ENCODE results near the gene FOSL1. TPM values are rescaled to one million over a fixed set of nuclear protein-coding genes. Genes with fewer than 3 reads are reported as not detected.
"Not testable (repeated sequence)": the region's sequence is repeated elsewhere in the genome, so short reads cannot be mapped to it uniquely, and the experiment has no call there.

Gene FOSL1
- total RNA-seq, 2 donors from 2014 or later: 18.7 to 24.8 TPM

DNA sequence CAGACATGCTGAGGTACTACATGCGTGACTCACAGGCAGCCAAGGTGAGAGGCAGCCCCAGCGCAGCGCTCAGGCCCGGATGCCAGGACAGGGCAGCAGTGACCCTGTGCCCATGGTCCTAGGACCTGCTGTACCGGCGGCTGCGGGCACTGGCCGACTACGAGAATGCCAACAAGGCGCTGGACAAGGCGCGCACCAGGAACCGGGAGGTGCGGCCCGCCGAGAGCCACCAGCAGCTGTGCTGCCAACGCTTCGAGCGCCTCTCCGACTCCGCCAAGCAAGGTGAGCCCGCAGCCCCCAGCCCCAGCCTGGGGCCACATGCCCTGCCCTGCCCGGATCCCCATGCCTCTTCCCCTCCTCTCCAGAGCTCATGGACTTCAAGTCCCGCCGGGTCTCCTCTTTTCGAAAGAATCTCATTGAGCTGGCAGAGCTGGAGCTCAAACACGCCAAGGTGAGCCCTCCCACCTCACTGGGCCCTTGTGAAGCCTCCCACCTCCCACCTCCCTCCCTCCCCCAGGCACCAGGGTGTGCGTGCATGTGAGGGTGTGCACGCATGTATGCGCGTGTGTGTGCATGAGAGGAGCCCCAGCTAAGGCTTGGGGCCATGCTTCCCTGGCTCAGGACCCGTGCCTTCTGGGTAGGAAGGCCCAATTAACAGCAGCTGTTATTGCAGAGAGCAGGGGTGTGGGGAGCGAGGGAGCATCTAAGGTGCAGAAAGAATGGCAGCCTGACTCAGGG lies 47.5 kb downstream of the FOSL1 start:
- Mint-ChIP-seq H3K4me3 (no peak overlapping the region), H3K9me3 (no peaks in the 10 kb centered on the region), H3K36me3 (ENCODE audit: low read depth) (peaks cover 57% of the 10 kb centered on the region), H3K4me1 (peaks cover 19% of the 10 kb centered on the region), H3K27me3 (no peaks in the 10 kb centered on the region), H3K27ac (peak overlapping the region; percentile 29)
- no peak for ATAC-seq (replicated peaks)

DNA sequence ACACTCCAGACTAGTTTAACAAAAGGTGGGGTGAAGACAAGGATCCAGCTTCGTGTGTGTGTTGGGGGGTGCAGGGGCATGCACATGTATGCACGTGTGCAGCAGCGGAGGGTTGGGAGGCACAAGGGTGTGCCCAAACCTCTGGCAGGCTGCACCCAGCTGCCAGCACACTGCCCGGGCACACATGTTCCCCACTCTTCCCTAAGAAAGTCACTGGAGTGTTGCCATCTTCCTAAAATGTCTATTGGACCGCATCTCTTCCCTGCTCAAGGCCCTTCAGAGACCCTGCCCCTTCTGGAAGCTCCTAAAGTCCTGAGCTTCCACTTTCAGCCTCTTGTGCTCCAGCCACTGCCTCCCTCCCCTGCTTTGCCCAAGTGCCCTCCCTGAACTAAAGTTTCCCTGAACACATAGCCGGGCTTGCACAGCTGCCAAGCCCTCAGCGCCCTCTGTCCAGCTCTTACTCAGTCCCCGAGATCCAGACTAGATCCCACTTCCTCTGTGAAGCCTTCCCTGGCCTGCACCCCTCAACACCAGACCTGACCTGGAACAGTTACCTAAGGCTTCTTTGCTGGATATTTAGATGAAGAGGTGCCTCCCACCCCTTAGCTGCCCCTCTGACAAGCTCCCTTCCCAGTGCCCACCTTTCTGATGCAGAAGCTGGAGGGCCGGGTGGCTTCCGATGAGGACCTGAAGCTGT lies 48.2 kb downstream of the FOSL1 start:
- Mint-ChIP-seq H3K9me3 (no peaks in the 10 kb centered on the region), H3K36me3 (ENCODE audit: low read depth) (peaks cover 54% of the 10 kb centered on the region), H3K27ac (peak overlapping the region; percentile 29), H3K4me1 (peaks cover 19% of the 10 kb centered on the region), H3K27me3 (no peaks in the 10 kb centered on the region), H3K4me3 (no peak overlapping the region)
- peak; percentile 5 for ATAC-seq (replicated peaks)

DNA sequence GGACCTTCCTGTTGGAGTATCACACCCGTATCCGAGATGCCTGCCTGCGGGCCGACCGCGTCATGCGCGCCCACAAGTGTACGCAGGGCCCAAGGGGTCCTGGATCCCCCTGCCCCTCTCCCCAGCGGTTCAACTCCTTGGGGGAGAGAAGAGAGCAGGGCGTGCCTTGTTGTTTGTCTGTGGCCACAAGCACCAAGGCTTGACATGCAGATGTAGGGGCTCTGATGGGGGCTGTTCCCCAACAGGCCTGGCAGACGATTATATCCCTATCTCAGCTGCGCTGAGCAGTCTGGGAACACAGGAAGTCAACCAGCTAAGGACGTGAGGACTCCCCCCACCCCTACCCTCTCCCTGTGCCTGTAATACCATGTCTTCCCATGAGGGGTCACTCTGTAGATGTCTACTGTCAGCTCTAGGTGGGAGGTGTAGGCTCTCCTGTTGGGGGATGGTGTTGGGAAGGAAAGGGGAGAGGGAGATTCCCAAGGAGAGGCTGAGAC lies 49.1 kb downstream of the FOSL1 start:
- no peaks in the 10 kb centered on the region for H3K9me3 Mint-ChIP-seq
- no peak overlapping the region for H3K4me3 Mint-ChIP-seq
- ATAC-seq (replicated peaks): peak; percentile 63
- peaks cover 11% of the 10 kb centered on the region for H3K4me1 Mint-ChIP-seq
- no peak overlapping the region for H3K27ac Mint-ChIP-seq
- peaks cover 45% of the 10 kb centered on the region for H3K36me3 Mint-ChIP-seq (ENCODE audit: low read depth)
- no peaks in the 10 kb centered on the region for H3K27me3 Mint-ChIP-seq

DNA sequence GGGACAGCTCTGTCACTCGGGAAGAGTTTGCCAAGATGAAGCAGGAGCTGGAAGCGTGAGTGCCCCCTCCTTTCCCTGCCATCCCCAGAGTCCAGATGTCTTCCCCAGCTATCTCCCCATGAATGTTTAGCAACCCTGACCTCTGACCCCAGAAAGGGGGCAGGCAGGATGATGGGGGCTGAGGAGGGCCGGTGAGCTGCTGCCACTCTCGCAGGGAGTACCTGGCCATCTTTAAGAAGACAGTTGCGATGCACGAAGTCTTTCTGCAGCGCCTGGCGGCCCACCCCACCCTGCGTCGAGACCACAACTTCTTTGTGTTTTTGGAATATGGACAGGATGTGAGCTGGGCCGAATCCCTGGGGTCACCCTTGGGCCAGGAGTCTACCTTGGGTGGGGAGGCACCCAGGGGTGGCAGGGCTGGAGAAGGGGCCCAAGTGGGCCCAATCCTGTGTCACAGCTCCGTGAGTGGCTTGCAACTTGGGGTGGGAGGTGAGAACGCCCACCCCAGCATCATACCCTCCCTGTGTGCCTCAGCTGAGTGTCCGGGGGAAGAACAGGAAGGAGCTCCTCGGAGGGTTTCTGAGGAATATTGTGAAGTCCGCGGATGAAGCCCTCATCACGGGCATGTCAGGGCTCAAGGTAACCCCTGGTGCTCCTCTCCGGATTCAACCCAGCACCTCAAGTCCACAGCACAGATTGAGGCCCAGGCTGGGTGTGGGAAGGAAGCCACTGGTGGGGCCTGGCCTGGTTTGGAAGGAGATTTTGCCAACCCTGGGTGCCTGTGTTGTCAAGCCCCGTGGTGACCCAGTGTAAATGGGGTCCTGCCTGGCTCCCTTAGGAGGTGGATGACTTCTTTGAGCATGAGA lies 49.7 kb downstream of the FOSL1 start:
- ATAC-seq (replicated peaks): peak; percentile 8
- Mint-ChIP-seq H3K27ac (no peak overlapping the region), H3K36me3 (ENCODE audit: low read depth) (peaks cover 39% of the 10 kb centered on the region)

DNA sequence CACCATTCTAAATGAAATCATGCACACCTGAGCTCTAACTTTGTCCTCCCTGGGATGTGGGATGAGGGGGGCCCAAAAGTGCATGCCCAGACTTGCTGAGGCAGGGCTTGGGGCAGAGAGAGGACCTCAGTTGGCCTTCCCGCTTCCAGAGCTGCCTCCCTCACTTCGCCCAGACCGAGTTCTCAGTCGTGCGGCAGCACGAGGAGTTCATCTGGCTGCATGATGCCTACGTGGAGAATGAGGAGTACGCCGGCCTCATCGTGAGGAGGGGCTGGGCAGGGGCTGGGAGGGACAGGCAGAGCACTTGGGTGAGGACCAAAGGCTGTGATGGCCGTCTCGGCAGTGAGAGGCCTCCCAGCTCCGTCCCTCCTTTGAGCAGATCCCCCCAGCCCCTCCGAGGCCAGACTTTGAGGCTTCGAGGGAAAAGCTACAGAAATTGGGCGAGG lies 50.4 kb downstream of the FOSL1 start:
- no peak for ATAC-seq (replicated peaks)
- Mint-ChIP-seq H3K27me3 (no peaks in the 10 kb centered on the region), H3K4me3 (no peak overlapping the region), H3K9me3 (no peaks in the 10 kb centered on the region), H3K36me3 (ENCODE audit: low read depth) (peaks cover 32% of the 10 kb centered on the region), H3K27ac (peak overlapping the region; percentile 36), H3K4me1 (peaks cover 6% of the 10 kb centered on the region)

More for the DNA sequence above, 49.7 kb downstream of the FOSL1 start:
- Mint-ChIP-seq H3K4me3 (no peak overlapping the region), H3K9me3 (no peaks in the 10 kb centered on the region), H3K4me1 (peaks cover 8% of the 10 kb centered on the region), H3K27me3 (no peaks in the 10 kb centered on the region)

DNA sequence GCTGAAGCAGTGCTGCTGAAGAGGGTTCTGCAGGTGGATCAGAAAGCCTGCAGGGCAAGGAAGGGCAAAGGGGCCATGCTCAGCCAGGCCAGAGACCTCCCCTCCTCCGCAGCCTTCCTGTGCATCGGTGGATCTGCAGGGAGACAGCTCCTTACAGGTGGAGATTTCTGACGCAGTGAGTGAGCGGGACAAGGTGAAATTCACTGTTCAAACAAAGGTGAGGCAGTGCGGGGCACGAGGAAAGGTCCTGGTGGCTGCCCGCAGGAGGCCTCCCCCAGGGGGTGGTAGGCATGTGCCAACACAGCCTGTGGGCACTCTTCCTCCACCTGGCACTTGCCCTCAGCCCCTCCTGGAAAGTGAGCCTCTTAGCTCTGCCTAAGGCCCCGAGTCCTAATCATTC lies 50.8 kb downstream of the FOSL1 start:
- no peak for ATAC-seq (replicated peaks)
- H3K9me3 Mint-ChIP-seq: no peaks in the 10 kb centered on the region

DNA sequence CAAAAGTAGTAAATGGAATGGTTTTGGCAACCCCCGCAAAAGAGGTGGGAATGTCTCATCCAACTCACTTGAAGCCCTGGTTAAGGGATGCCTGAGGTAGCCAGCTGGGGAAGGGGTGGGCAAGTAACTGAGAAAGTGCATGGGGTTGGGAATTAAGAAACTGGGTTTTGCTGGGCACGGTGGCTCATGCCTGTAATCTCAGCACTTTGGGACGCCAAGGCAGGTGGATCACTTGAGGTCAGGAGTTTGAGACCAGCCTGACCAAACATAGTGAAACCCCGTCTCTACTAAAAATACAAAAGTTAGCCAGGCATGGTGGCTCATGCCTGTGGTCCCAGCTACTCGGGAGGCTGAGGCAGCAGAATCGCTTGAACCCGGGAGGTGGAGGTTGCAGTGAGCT lies 51.5 kb downstream of the FOSL1 start:
- H3K9me3 Mint-ChIP-seq; H3K4me1 Mint-ChIP-seq; H3K27me3 Mint-ChIP-seq; H3K27ac Mint-ChIP-seq; H3K4me3 Mint-ChIP-seq; ATAC-seq (replicated peaks): not testable (repeated sequence)
- peaks cover 21% of the 10 kb centered on the region for H3K36me3 Mint-ChIP-seq (ENCODE audit: low read depth)

More for the DNA sequence above, 50.8 kb downstream of the FOSL1 start:
- Mint-ChIP-seq H3K4me3 (no peak overlapping the region), H3K27me3 (no peaks in the 10 kb centered on the region), H3K27ac (peak overlapping the region; percentile 36), H3K36me3 (ENCODE audit: low read depth) (peaks cover 28% of the 10 kb centered on the region), H3K4me1 (peaks cover 2% of the 10 kb centered on the region)

DNA sequence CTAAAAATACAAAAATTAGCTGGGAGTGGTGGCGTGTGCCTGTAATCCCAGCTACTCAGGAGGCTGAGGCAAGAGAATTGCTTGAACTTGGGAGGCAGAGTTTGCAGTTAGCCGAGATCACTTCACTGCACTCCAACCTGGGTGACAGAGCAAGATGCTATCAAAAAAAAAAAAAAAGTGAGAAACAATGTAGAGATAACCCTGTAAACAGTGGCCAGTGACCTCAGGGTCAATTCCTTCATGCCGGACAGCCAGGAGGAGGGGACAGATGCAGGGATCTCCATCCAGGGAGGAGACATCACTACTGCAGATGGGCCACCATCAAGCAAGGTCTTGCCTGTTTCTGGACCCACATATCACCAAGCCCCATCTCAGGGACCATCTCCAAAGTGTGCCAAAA lies 52.4 kb downstream of the FOSL1 start:
- Mint-ChIP-seq H3K9me3 (no peaks in the 10 kb centered on the region), H3K36me3 (ENCODE audit: low read depth) (peaks cover 12% of the 10 kb centered on the region), H3K27ac (no peak overlapping the region), H3K4me1 (no peaks in the 10 kb centered on the region), H3K27me3 (no peaks in the 10 kb centered on the region), H3K4me3 (no peak overlapping the region)
- no peak for ATAC-seq (replicated peaks)

DNA sequence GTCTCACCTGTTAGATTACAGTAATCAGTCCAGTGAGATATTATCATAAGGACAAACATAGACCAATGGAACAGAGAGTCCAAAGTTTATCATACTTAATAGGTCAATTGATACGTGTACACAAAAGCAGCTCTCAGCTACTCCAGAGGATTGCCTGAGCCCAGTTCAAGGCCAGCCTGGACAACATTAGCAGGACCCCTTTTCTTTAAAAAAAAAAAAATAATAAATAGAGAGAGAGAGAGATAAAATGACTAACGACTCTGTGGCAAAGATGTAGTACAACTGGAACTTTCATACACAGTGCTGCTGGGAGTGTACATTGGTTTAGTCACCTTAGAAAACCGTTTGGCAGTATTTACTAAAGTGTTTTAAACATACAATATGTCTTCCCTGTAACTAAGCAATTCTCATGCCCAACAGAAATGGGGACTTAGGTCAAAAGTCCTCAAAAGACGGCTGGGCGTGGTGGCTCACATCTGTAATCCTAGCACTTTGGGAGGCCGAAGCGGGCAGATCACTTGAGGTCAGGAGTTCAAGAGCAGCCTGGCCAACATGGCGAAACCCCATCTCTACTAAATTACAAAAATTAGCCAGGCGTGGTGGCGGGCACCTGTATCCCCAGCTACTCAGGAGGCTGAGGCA lies 55.8 kb downstream of the FOSL1 start:
- ATAC-seq (replicated peaks): no peak
- H3K27me3 Mint-ChIP-seq: no peaks in the 10 kb centered on the region
- H3K27ac Mint-ChIP-seq: no peak overlapping the region
- no peak overlapping the region for H3K4me3 Mint-ChIP-seq
- no peaks in the 10 kb centered on the region for H3K4me1 Mint-ChIP-seq
- H3K9me3 Mint-ChIP-seq: no peaks in the 10 kb centered on the region
- H3K36me3 Mint-ChIP-seq (ENCODE audit: low read depth): no peaks in the 10 kb centered on the region

DNA sequence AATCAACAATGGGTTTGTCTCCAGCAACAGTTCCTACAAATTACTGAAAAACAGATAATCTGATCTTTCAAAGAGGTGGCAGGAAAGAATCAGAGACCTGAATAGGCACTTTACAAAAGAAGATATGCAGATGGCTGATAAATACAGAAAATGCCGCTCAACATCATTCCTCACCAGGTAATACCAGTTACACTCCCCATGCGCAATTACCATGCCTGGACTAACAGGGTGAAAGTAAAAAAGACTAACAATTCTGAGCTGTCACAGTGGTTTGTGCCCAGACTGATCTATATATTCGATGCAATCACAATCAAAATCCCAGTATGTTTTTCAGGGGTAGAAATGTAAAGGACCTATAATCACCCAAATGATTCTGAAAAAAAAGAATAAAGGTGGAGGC lies 56.4 kb downstream of the FOSL1 start:
- Mint-ChIP-seq H3K4me1 (no peaks in the 10 kb centered on the region), H3K27me3 (no peaks in the 10 kb centered on the region)

DNA sequence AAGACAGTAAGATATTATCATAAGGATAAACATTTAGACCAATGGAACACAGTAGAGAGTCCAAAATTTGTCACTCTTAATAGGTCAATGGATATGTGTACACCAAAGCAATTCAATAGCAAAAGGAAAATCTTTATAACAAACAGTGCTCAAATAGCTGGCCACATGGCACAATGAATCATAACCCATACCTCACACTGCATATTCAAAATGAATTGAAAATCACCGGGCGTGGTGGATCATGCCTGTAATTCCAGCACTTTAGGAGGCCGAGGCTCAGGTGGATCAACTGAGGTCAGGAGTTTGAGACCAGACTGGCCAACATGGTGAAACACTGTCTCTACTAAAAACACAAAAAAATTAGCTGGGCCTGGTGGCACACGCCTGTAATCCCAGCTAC lies 58.0 kb downstream of the FOSL1 start:
- no peaks in the 10 kb centered on the region for H3K9me3 Mint-ChIP-seq
- H3K27ac Mint-ChIP-seq: no peak overlapping the region
- no peak overlapping the region for H3K4me3 Mint-ChIP-seq
- H3K27me3 Mint-ChIP-seq: no peaks in the 10 kb centered on the region
- H3K36me3 Mint-ChIP-seq (ENCODE audit: low read depth): no peaks in the 10 kb centered on the region
- no peaks in the 10 kb centered on the region for H3K4me1 Mint-ChIP-seq
- ATAC-seq (replicated peaks): no peak

More for the DNA sequence above, 56.4 kb downstream of the FOSL1 start:
- Mint-ChIP-seq H3K36me3 (ENCODE audit: low read depth) (no peaks in the 10 kb centered on the region), H3K9me3 (no peaks in the 10 kb centered on the region), H3K27ac (no peak overlapping the region), H3K4me3 (no peak overlapping the region)
- ATAC-seq (replicated peaks): no peak

Data from activated T-helper 17 cell treated with anti-CD3 and anti-CD28 coated beads, Interleukin-2, amount 50 U/mL, for 72 hours (primary cell).